ENCODE measurements around the gene SLC2A1. TPM values are rescaled to one million over a fixed set of nuclear protein-coding genes. Genes with fewer than 3 reads are reported as not detected.

SLC2A1 gene
- total RNA-seq, 1 donor from 2014 or later, result 1,905 TPM

- no peaks in the 10 kb centered on the region for H3K36me3 ChIP-seq (ENCODE audit: control insufficient read depth, insufficient read depth, low read length)
- FAIRE-seq, result no peak
- no peak for DNase-seq (ENCODE audit: low read depth)
- TF ChIP-seq, protein P1, sequence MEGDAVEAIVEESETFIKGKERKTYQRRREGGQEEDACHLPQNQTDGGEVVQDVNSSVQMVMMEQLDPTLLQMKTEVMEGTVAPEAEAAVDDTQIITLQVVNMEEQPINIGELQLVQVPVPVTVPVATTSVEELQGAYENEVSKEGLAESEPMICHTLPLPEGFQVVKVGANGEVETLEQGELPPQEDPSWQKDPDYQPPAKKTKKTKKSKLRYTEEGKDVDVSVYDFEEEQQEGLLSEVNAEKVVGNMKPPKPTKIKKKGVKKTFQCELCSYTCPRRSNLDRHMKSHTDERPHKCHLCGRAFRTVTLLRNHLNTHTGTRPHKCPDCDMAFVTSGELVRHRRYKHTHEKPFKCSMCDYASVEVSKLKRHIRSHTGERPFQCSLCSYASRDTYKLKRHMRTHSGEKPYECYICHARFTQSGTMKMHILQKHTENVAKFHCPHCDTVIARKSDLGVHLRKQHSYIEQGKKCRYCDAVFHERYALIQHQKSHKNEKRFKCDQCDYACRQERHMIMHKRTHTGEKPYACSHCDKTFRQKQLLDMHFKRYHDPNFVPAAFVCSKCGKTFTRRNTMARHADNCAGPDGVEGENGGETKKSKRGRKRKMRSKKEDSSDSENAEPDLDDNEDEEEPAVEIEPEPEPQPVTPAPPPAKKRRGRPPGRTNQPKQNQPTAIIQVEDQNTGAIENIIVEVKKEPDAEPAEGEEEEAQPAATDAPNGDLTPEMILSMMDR (IDR thresholded peaks at IDR 0.05; ENCODE audit: insufficient read depth, low read length, severe bottlenecking), result no peak
- peaks cover 2% of the 10 kb centered on the region for H3K27me3 ChIP-seq (ENCODE audit: control insufficient read depth, insufficient read depth, low read length)
- H3K4me3 ChIP-seq (ENCODE audit: low read depth, low read length), result no peak overlapping the region
Observed at GRCh38 chr1:42880384-42880783, 78.3 kb downstream of the SLC2A1 start.

DNA sequence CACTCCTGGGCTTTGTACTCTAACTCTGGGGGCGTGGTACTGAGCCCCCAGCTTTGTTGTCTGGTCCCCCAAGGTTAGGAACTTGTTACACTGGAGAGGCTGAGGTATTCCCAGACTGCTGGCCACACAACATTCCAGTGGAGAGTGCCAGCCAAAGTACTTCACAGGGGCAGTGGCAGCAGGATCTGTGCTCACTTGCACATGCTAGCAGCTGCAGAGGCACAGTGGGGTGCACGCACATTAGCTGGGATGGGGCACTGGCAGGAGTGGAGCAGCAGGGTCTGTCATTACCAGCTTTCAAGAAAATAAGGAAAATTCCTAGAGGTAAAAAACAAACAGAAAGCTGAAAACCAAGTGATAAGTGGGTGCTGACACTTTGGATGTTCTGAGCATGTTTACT lies 81.3 kb downstream of the SLC2A1 start:
- H3K27me3 ChIP-seq (ENCODE audit: control insufficient read depth, insufficient read depth, low read length), result peaks cover 2% of the 10 kb centered on the region
- TF ChIP-seq, protein P1 (IDR thresholded peaks at IDR 0.05; ENCODE audit: insufficient read depth, low read length, severe bottlenecking), result no peak
- DNase-seq (ENCODE audit: low read depth), result no peak
- H3K4me3 ChIP-seq (ENCODE audit: low read depth, low read length), result no peak overlapping the region
- FAIRE-seq, result peak; percentile 87
- no peaks in the 10 kb centered on the region for H3K36me3 ChIP-seq (ENCODE audit: control insufficient read depth, insufficient read depth, low read length)

DNA sequence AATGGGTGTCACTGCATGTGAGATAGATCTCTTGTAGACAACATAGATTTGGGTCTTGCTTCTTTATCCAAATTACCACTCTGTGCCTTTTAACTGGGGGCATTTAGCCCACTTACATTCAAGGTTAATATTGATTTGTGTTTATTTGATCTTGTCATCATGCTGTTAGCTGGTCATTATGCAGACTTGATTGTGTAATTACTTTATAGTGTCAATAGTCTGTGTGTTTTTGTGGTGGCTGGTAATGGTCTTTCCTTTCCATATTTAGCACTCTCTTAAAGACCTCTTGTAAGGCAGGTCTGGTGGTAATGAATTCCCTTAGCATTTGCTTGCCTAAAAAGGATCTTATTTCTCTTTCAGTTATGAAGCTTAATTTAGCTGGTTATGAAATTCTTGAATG lies 82.7 kb downstream of the SLC2A1 start:
- TF ChIP-seq, protein P1 (IDR thresholded peaks at IDR 0.05; ENCODE audit: insufficient read depth, low read length, severe bottlenecking), result no peak
- H3K4me3 ChIP-seq (ENCODE audit: low read depth, low read length), result no peak overlapping the region
- no peaks in the 10 kb centered on the region for H3K36me3 ChIP-seq (ENCODE audit: control insufficient read depth, insufficient read depth, low read length)
- H3K27me3 ChIP-seq (ENCODE audit: control insufficient read depth, insufficient read depth, low read length), result peaks cover 2% of the 10 kb centered on the region
- no peak for DNase-seq (ENCODE audit: low read depth)
- FAIRE-seq, result no peak

Other genes with a start within 250 kb of the SLC2A1 start
- gene CLDN19, start 218.6 kb downstream of the SLC2A1 start, total RNA-seq, result not detected in 2 replicates
- 15.8 and 16.5 TPM in 2 replicates for gene P3H1, start 191.8 kb downstream of the SLC2A1 start, total RNA-seq
- 3.8 and 9.0 TPM in 2 replicates for gene C1orf50, start 191.6 kb downstream of the SLC2A1 start, total RNA-seq
- gene TMEM269, start 173.9 kb downstream of the SLC2A1 start, total RNA-seq, result under 0.01 TPM in 2 replicates
- gene ERMAP, start 141.7 kb downstream of the SLC2A1 start, total RNA-seq, result 5.3 and 6.3 TPM in 2 replicates
- gene SVBP, start 141.5 kb downstream of the SLC2A1 start, total RNA-seq, result 18.2 and 21.0 TPM in 2 replicates
- gene ZNF691, start 112.3 kb downstream of the SLC2A1 start, total RNA-seq, result 4.5 and 6.8 TPM in 2 replicates
- gene EBNA1BP2, start 213.4 kb upstream of the SLC2A1 start, total RNA-seq, result 161 and 186 TPM in 2 replicates
- under 0.01 TPM in 1 of 2 replicates, not detected in the other for gene CFAP57, start 213.5 kb upstream of the SLC2A1 start, total RNA-seq